ENCODE measurements around the gene PCDH19.

- TF ChIP-seq EP300 (IDR thresholded peaks at IDR 0.05) (no peak), CTCF (IDR thresholded peaks at IDR 0.05) (no peak), POLR2A (IDR thresholded peaks at IDR 0.05) (no peak)
Measured at GRCh38 chrX:100274916-100275315, 135.2 kb downstream of the PCDH19 start.
